HG03469 (cell line): ENCODE results near the gene TOR1B.

Experiments used
- ATAC-seq: cut with Tn5 transposase; IDR thresholded peaks from one replicate; pipeline ENCODE4 v1.9.1; 2021; ENCODE audit warnings: mild to moderate bottlenecking, moderate library complexity, moderate number of reproducible peaks; ENCODE audit not compliant: unreplicated experiment

The TOR1B gene

GRCh38 chr9:129813661-129814060, 10.7 kb downstream of the TOR1B start:
- ATAC-seq: no peak

GRCh38 chr9:129814432-129815223, 11.6 kb downstream of the TOR1B start:
- ATAC-seq: no peak

GRCh38 chr9:129815278-129815677, 12.3 kb downstream of the TOR1B start:
- no peak for ATAC-seq

- no peak for ATAC-seq
Measured at GRCh38 chr9:129816501-129817435, 13.8 kb downstream of the TOR1B start.

GRCh38 chr9:129822898-129823541, 20.0 kb downstream of the TOR1B start:
- no peak for ATAC-seq

- no peak for ATAC-seq
Measured at GRCh38 chr9:129823542-129823934, 20.6 kb downstream of the TOR1B start.

- ATAC-seq: peak; percentile 67
Measured at GRCh38 chr9:129823935-129824601, 21.1 kb downstream of the TOR1B start, which contains the start of gene TOR1A. TSS of gene TOR1A (minus strand) at chr9:129824136. CDS start at chr9:129824085, 51 bp downstream.

GRCh38 chr9:129826344-129826743, 23.4 kb downstream of the TOR1B start:
- no peak for ATAC-seq

GRCh38 chr9:129826759-129827158, 23.8 kb downstream of the TOR1B start:
- ATAC-seq: no peak

GRCh38 chr9:129828051-129828450, 25.1 kb downstream of the TOR1B start:
- ATAC-seq: no peak

GRCh38 chr9:129828969-129829368, 26.0 kb downstream of the TOR1B start:
- no peak for ATAC-seq

GRCh38 chr9:129832982-129833381, 30.0 kb downstream of the TOR1B start:
- no peak for ATAC-seq

GRCh38 chr9:129834489-129835127, 31.6 kb downstream of the TOR1B start:
- ATAC-seq: peak; percentile 3

- ATAC-seq: peak; percentile 75
Measured at GRCh38 chr9:129835128-129835859, 32.3 kb downstream of the TOR1B start, which contains the start of the genes C9orf78 and USP20. TSS of gene C9orf78 (minus strand) at chr9:129835275. CDS start at chr9:129835221, 54 bp downstream. TSS of gene USP20 (plus strand) at chr9:129835458. CDS start at chr9:129852556, 17,098 bp downstream.

GRCh38 chr9:129835860-129836223, 32.9 kb downstream of the TOR1B start:
- ATAC-seq: no peak

- ATAC-seq: no peak
Measured at GRCh38 chr9:129836311-129837007, 33.5 kb downstream of the TOR1B start.

- no peak for ATAC-seq
Measured at GRCh38 chr9:129838707-129839259, 35.8 kb downstream of the TOR1B start.

GRCh38 chr9:129839324-129840023, 36.5 kb downstream of the TOR1B start:
- ATAC-seq: no peak
